Loucy (cell line): ENCODE results near the gene PARN.

Experiments used
- H2AFZ ChIP-seq: fragments of 200-600 bp; sonication (generic); 2 replicates; pipeline ENCODE4 v1.6.0; 2016; ENCODE audit warnings: antibody characterized with exemption, mild to moderate bottlenecking, low read length, moderate library complexity
- H3F3A ChIP-seq: fragments of 200-600 bp; 2 replicates; pipeline ENCODE4 v1.6.0; 2016; ENCODE audit warnings: antibody characterized with exemption, low read depth, mild to moderate bottlenecking
- H3K27me3 ChIP-seq: fragments of 200-600 bp; sonication (generic); 2 replicates; pipeline ENCODE4 v1.6.1; 2014; ENCODE audit warnings: low read length, mild to moderate bottlenecking; ENCODE audit not compliant: insufficient read depth, poor library complexity, severe bottlenecking
- H3K36me3 ChIP-seq: fragments of 200-600 bp; sonication (generic); 2 replicates; pipeline ENCODE4 v1.6.1; 2016; ENCODE audit warnings: low read length; ENCODE audit not compliant: insufficient read depth
- H3K4me1 ChIP-seq: fragments of 200-600 bp; sonication (generic); 2 replicates; pipeline ENCODE4 v1.5.1; 2014; ENCODE audit warnings: low read length, mild to moderate bottlenecking; ENCODE audit not compliant: insufficient read depth, poor library complexity, severe bottlenecking
- H3K4me2 ChIP-seq: fragments of 200-600 bp; sonication (generic); 2 replicates; pipeline ENCODE4 v1.6.0; 2014; ENCODE audit warnings: antibody characterized with exemption, low read length, low read depth, mild to moderate bottlenecking; ENCODE audit not compliant: poor library complexity, severe bottlenecking
- H3K4me3 ChIP-seq: fragments of 200-600 bp; sonication (generic); 2 replicates; pipeline ENCODE4 v1.5.1; 2014; ENCODE audit warnings: low read length, mild to moderate bottlenecking, mixed read lengths; ENCODE audit not compliant: poor library complexity, severe bottlenecking
- H3K79me2 ChIP-seq: fragments of 200-600 bp; sonication (generic); 2 replicates; pipeline ENCODE4 v1.6.1; 2014; ENCODE audit warnings: low read length; ENCODE audit not compliant: insufficient read depth
- H3K9ac ChIP-seq: fragments of 200-600 bp; sonication (generic); 2 replicates; pipeline ENCODE4 v1.6.0; 2014; ENCODE audit warnings: mild to moderate bottlenecking, low read depth, low read length, moderate library complexity; ENCODE audit not compliant: poor library complexity, severe bottlenecking
- H3K9me2 ChIP-seq: fragments of 200-600 bp; sonication (generic); replicated peaks from 2 replicates; pipeline ENCODE4 v1.6.1; 2016; ENCODE audit warnings: low read depth, low read length, mixed read lengths
- H3K9me3 ChIP-seq: fragments of 200-600 bp; sonication (generic); 2 replicates; pipeline ENCODE4 v1.6.1; 2014; ENCODE audit warnings: mild to moderate bottlenecking, antibody characterized with exemption, low read length, low read depth; ENCODE audit not compliant: insufficient read depth
- H4K20me1 ChIP-seq: fragments of 200-600 bp; sonication (generic); 2 replicates; pipeline ENCODE4 v1.6.0; 2014; ENCODE audit warnings: antibody characterized with exemption, low read length, mild to moderate bottlenecking; ENCODE audit not compliant: insufficient read depth, poor library complexity, severe bottlenecking
- EZH2phosphoT487 ChIP-seq: fragments of 200-600 bp; IDR thresholded peaks from 2 replicates; pipeline ENCODE4 v1.6.1; 2018; ENCODE audit warnings: antibody characterized with exemption, mild to moderate bottlenecking, moderate library complexity, borderline replicate concordance
- TF ChIP-seq, protein P1 (sequence below): fragments of 200-600 bp; sonication (generic); conservative IDR thresholded peaks from 2 replicates; pipeline ENCODE4 v1.5.1; 2014; ENCODE audit warnings: mild to moderate bottlenecking, antibody characterized with exemption, low read length

PARN gene

DNA sequence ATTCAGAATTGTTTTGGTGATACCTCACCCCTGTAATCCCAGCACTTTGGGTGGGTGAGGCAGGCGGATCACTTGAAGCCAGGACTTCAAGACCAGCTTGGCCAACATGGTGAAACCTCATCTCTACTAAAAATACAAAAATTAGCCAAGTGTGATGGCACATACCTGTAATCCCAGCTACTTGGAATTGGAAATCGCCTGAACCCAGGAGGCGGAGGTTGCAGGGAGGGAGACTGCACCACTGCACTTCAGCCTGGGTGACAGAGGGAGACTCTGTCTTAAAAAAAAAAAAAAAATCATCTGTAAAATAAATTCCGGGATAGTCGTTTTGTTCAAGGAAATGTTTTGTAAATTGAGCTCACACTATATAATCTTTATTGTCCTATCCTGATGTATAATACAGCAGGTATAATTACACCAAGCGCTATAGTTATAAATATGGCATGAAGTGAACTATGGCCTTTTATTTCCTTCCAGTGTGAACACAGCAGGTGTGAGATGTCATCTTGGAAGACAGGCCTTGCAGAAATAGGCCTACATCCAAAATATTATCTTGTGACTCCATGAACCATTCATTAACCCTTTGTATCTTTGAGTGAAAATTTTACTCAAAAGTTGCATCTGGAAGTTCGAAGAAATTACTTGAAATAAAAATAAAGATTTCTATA, 38.6 kb upstream of the PARN start:
- H4K20me1 ChIP-seq: no peaks in the 10 kb centered on the region
- no peaks in the 10 kb centered on the region for H3K79me2 ChIP-seq
- H3K9me3 ChIP-seq: no peaks in the 10 kb centered on the region

GRCh38 chr16:14667347-14668266, 37.5 kb upstream of the PARN start:
- no peak for TF ChIP-seq EZH2phosphoT487
- TF ChIP-seq, protein P1, sequence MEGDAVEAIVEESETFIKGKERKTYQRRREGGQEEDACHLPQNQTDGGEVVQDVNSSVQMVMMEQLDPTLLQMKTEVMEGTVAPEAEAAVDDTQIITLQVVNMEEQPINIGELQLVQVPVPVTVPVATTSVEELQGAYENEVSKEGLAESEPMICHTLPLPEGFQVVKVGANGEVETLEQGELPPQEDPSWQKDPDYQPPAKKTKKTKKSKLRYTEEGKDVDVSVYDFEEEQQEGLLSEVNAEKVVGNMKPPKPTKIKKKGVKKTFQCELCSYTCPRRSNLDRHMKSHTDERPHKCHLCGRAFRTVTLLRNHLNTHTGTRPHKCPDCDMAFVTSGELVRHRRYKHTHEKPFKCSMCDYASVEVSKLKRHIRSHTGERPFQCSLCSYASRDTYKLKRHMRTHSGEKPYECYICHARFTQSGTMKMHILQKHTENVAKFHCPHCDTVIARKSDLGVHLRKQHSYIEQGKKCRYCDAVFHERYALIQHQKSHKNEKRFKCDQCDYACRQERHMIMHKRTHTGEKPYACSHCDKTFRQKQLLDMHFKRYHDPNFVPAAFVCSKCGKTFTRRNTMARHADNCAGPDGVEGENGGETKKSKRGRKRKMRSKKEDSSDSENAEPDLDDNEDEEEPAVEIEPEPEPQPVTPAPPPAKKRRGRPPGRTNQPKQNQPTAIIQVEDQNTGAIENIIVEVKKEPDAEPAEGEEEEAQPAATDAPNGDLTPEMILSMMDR: no peak
- Histone ChIP-seq H4K20me1 (no peaks in the 10 kb centered on the region), H3K4me2 (no peak overlapping the region), H3K9ac (no peak overlapping the region), H2AFZ (no peak overlapping the region), H3K9me3 (no peaks in the 10 kb centered on the region), H3K79me2 (no peaks in the 10 kb centered on the region), H3K36me3 (peaks cover 23% of the 10 kb centered on the region; the same call in 1 of the 2 replicates), H3K9me2 (no peaks in the 10 kb centered on the region), H3F3A (no peaks in the 10 kb centered on the region), H3K4me3 (no peak overlapping the region), H3K4me1 (no peaks in the 10 kb centered on the region), H3K27me3 (no peaks in the 10 kb centered on the region)

More for the DNA sequence above, 38.6 kb upstream of the PARN start:
- Histone ChIP-seq H3F3A (no peaks in the 10 kb centered on the region), H3K4me1 (no peaks in the 10 kb centered on the region), H3K4me3 (no peak overlapping the region), H3K36me3 (peaks cover 19% of the 10 kb centered on the region; the same call in 1 of the 2 replicates), H2AFZ (no peak overlapping the region), H3K9me2 (no peaks in the 10 kb centered on the region), H3K4me2 (no peak overlapping the region), H3K27me3 (no peaks in the 10 kb centered on the region), H3K9ac (no peak overlapping the region)
- TF ChIP-seq EZH2phosphoT487: no peak
- TF ChIP-seq, protein P1: no peak

- no peak overlapping the region for H2AFZ ChIP-seq
- H3K4me3 ChIP-seq: no peak overlapping the region
- H4K20me1 ChIP-seq: no peaks in the 10 kb centered on the region
- no peak overlapping the region for H3K4me2 ChIP-seq
- peaks cover 3% of the 10 kb centered on the region for H3K4me1 ChIP-seq
- TF ChIP-seq, protein P1: no peak
- no peak for TF ChIP-seq EZH2phosphoT487
- no peaks in the 10 kb centered on the region for H3K27me3 ChIP-seq
- H3K79me2 ChIP-seq: no peaks in the 10 kb centered on the region
- H3K9me2 ChIP-seq: no peaks in the 10 kb centered on the region
- H3K9ac ChIP-seq: no peak overlapping the region
- no peaks in the 10 kb centered on the region for H3K9me3 ChIP-seq
- H3K36me3 ChIP-seq: peaks cover 14% of the 10 kb centered on the region; the same call in 1 of the 2 replicates
- no peaks in the 10 kb centered on the region for H3F3A ChIP-seq
These were observed 28.0 kb upstream of the PARN start for GRCh38 chr16:14658063-14658462.
